CD14-positive monocyte (primary cell): ENCODE data around the gene LCN9. TPM values are rescaled to one million over a fixed set of nuclear protein-coding genes. Genes with fewer than 3 reads are reported as not detected.
A peak's percentile ranks its signal among the peaks of the same experiment; 100 is the strongest.

Experiments used
- DNase-seq, 3 donors: peaks; one replicate each; pipeline ENCODE4 v3.0.0-alpha.2; 2011 to 2022
- H2AFZ ChIP-seq: 2 replicates; pipeline ENCODE4 v1.6.0; 2012; ENCODE audit warnings: mild to moderate bottlenecking, low read depth, low read length, inconsistent platforms; ENCODE audit not compliant: insufficient read depth, poor library complexity, severe bottlenecking
- H3K27ac ChIP-seq, 2 donors: 1 replicate in 1 of 2; 2 replicates in 1 of 2; pipeline ENCODE4 v1.5.1; 2012 to 2013; ENCODE audit warnings: low read length in 2 of 2, control low read depth in 1 of 2, inconsistent platforms in 1 of 2, low read depth in 1 of 2, mild to moderate bottlenecking in 1 of 2
- H3K27me3 ChIP-seq, 2 donors: one replicate each; pipeline versions ENCODE4 v1.6.0 to v1.6.1; 2011 to 2013; ENCODE audit warnings: low read length in 2 of 2; ENCODE audit not compliant: control insufficient read depth in 2 of 2, insufficient read depth in 2 of 2
- H3K36me3 ChIP-seq, 2 donors: replicated peaks in 1 of 2; 1 replicate in 1 of 2; 2 replicates in 1 of 2; pipeline versions ENCODE4 v1.5.1 to v1.6.1; 2012 to 2013; ENCODE audit warnings: low read length in 2 of 2, control low read depth in 1 of 2, inconsistent platforms in 1 of 2, mild to moderate bottlenecking in 1 of 2; ENCODE audit not compliant: insufficient read depth in 2 of 2, control insufficient read depth in 1 of 2
- H3K4me1 ChIP-seq, 2 donors: 1 replicate in 1 of 2; 2 replicates in 1 of 2; pipeline versions ENCODE4 v1.5.1 to v1.6.1; 2012 to 2013; ENCODE audit warnings: low read length in 2 of 2, control low read depth in 1 of 2, inconsistent platforms in 1 of 2, mild to moderate bottlenecking in 1 of 2, moderate library complexity in 1 of 2; ENCODE audit not compliant: insufficient read depth in 2 of 2, control insufficient read depth in 1 of 2
- H3K4me2 ChIP-seq: replicated peaks from 2 replicates; pipeline ENCODE3; 2012; ENCODE audit warnings: low read length, moderate library complexity, mild to moderate bottlenecking; ENCODE audit not compliant: poor library complexity, severe bottlenecking; ENCODE audit errors: extremely low read depth
- H3K4me3 ChIP-seq, 3 experiments: fragments of 200-600 bp in 1 of 3; sonication (generic) in 1 of 3; replicated peaks in 1 of 3; 1 replicate in 2 of 3; 2 replicates in 1 of 3; pipeline ENCODE4 v1.5.1; 2011 to 2013; ENCODE audit warnings: low read length in 3 of 3, mild to moderate bottlenecking in 3 of 3, control low read depth in 2 of 3, low read depth in 2 of 3, inconsistent platforms in 1 of 3, moderate library complexity in 1 of 3
- H3K79me2 ChIP-seq: 2 replicates; pipeline ENCODE4 v1.6.0; 2012; ENCODE audit warnings: mild to moderate bottlenecking, control low read depth, inconsistent platforms, low read length, moderate library complexity; ENCODE audit not compliant: insufficient read depth
- H3K9ac ChIP-seq: 2 replicates; pipeline ENCODE4 v1.6.0; 2017; ENCODE audit warnings: low read length, mild to moderate bottlenecking; ENCODE audit not compliant: insufficient read depth, poor library complexity, severe bottlenecking
- H3K9me3 ChIP-seq, 2 donors: replicated peaks in 1 of 2; 1 replicate in 1 of 2; 2 replicates in 1 of 2; pipeline versions ENCODE4 v1.5.1 to v1.6.1; 2012 to 2013; ENCODE audit warnings: low read length in 2 of 2, control low read depth in 1 of 2; ENCODE audit not compliant: control insufficient read depth in 1 of 2, insufficient read depth in 1 of 2
- H4K20me1 ChIP-seq: 2 replicates; pipeline ENCODE4 v1.6.0; 2012; ENCODE audit warnings: mild to moderate bottlenecking, low read length, control low read depth, moderate library complexity; ENCODE audit not compliant: insufficient read depth
- H3K27ac Mint-ChIP-seq, 7 donors: one replicate each; pipeline ENCODE4 v1.8.0; 2020; ENCODE audit warnings: mild to moderate bottlenecking in 7 of 7, mixed read lengths in 7 of 7, moderate library complexity in 6 of 7, inconsistent platforms in 2 of 7
- H3K27me3 Mint-ChIP-seq, 3 donors: one replicate each; pipeline ENCODE4 v1.8.0; 2021 to 2022; ENCODE audit warnings: low read depth in 3 of 3, mild to moderate bottlenecking in 3 of 3, mixed read lengths in 3 of 3, moderate library complexity in 3 of 3, inconsistent platforms in 1 of 3
- H3K36me3 Mint-ChIP-seq, 2 donors: one replicate each; pipeline ENCODE4 v1.8.0; 2020; ENCODE audit warnings: mixed read lengths in 2 of 2, inconsistent platforms in 1 of 2, mild to moderate bottlenecking in 1 of 2
- H3K4me1 Mint-ChIP-seq: one replicate; pipeline ENCODE4 v1.8.0; 2020; ENCODE audit warnings: mild to moderate bottlenecking, mixed read lengths
- H3K4me3 Mint-ChIP-seq, 2 donors: one replicate each; pipeline ENCODE4 v1.8.0; 2020; ENCODE audit warnings: mild to moderate bottlenecking in 2 of 2, mixed read lengths in 2 of 2, moderate library complexity in 1 of 2
- H3K9me3 Mint-ChIP-seq, 7 donors: one replicate each; pipeline ENCODE4 v1.8.0; 2020 to 2022; ENCODE audit warnings: mixed read lengths in 7 of 7, mild to moderate bottlenecking in 6 of 7, moderate library complexity in 6 of 7, inconsistent platforms in 2 of 7
- CTCF ChIP-seq: fragments of 200-600 bp; IDR thresholded peaks from one replicate; pipeline ENCODE4 v1.8.0; 2022; ENCODE audit warnings: antibody characterized with exemption, mild to moderate bottlenecking
- WGBS: methylation state at CpG from one replicate; pipeline ENCODE4 v1.1.5; 2013; ENCODE audit warnings: missing lambda C conversion rate; ENCODE audit not compliant: insufficient coverage; 5-methylcytosine and 5-hydroxymethylcytosine counted together
- intact Hi-C, 2 donors: fragments of 100-400 bp; cut with micrococcal nuclease; formaldehyde crosslinking; loops; one replicate each; pipeline versions ENCODE4 v1.15.0 to v1.15.1; 2023
- polyA plus RNA-seq, 3 donors: library from polyadenylated mRNA; depleted of rRNA in 1 of 3; unstranded in 2 of 3; stranded (reverse) in 1 of 3; fragments of 300-500 nt in 2 of 3; fragments of >200 nt in 1 of 3; fragmentation: Illumina TruSeq in 2 of 3; gene quantifications; 1 replicate in 2 of 3; 2 replicates in 1 of 3; pipeline ENCODE4 v1.2.3, GENCODE V29; 2012 to 2021

The LCN9 gene
- polyA plus RNA-seq, 3 donors = not detected

- peaks cover 2 to 26% (median 16%) of the 10 kb centered on the region in 7 donors for H3K9me3 Mint-ChIP-seq
- H3K9me3 ChIP-seq = peaks cover 3 to 4% of the 10 kb centered on the region in 2 donors
- H3K4me3 Mint-ChIP-seq = no peak within 1 kb of the TSS
- H3K27ac Mint-ChIP-seq = peak within 1 kb of the TSS in 1 of 7 donors; percentile 7
- DNase-seq = no peak
- no peaks in the 10 kb centered on the region for H3K4me1 Mint-ChIP-seq
- H3K27me3 Mint-ChIP-seq = peaks cover 3 to 4% (median 3%) of the 10 kb centered on the region in 3 donors
- H3K4me3 ChIP-seq = no peak within 1 kb of the TSS
- 86% methylated on average over 6 of the region's 9 CpGs for WGBS
- H3K79me2 ChIP-seq = no peaks in the 10 kb centered on the region
- no peaks in the 10 kb centered on the region for H4K20me1 ChIP-seq
- intact Hi-C loops = no loop called here
- no peaks in the 10 kb centered on the region for H3K36me3 Mint-ChIP-seq
- H3K9ac ChIP-seq = no peak within 1 kb of the TSS
- H2AFZ ChIP-seq = no peak within 1 kb of the TSS
- H3K4me1 ChIP-seq = no peaks in the 10 kb centered on the region
- H3K36me3 ChIP-seq = no peaks in the 10 kb centered on the region
- H3K4me2 ChIP-seq = no peak within 1 kb of the TSS
- H3K27me3 ChIP-seq = no peaks in the 10 kb centered on the region
- no peak within 1 kb of the TSS for H3K27ac ChIP-seq
- no peak for TF ChIP-seq CTCF
These were observed 23.9 kb upstream of the LCN9 start, which contains the start of gene GLT6D1 for GRCh38 chr9:135639196-135639595. TSS of gene GLT6D1 (minus strand) at chr9:135639540. CDS start at chr9:135639187, 353 bp downstream.

GRCh38 chr9:135641047-135641446 lies 22.1 kb upstream of the LCN9 start:
- Mint-ChIP-seq H3K27ac (no peak overlapping the region), H3K9me3 (peaks cover 17 to 42% (median 32%) of the 10 kb centered on the region in 7 donors), H3K36me3 (no peaks in the 10 kb centered on the region), H3K4me3 (no peak overlapping the region), H3K4me1 (no peaks in the 10 kb centered on the region), H3K27me3 (peaks cover 1 to 2% (median 2%) of the 10 kb centered on the region in 3 donors)
- no peak overlapping the region for H2AFZ ChIP-seq
- H4K20me1 ChIP-seq = no peaks in the 10 kb centered on the region
- WGBS = 78% methylated on average over 5 of the region's 7 CpGs
- H3K27me3 ChIP-seq = no peaks in the 10 kb centered on the region
- no peaks in the 10 kb centered on the region for H3K36me3 ChIP-seq
- DNase-seq = no peak
- no peak overlapping the region for H3K9ac ChIP-seq
- H3K9me3 ChIP-seq = peaks cover 15 to 22% of the 10 kb centered on the region in 2 donors
- H3K79me2 ChIP-seq = no peaks in the 10 kb centered on the region
- H3K4me1 ChIP-seq = no peaks in the 10 kb centered on the region
- intact Hi-C loops = no loop called here
- H3K4me2 ChIP-seq = no peak overlapping the region
- H3K27ac ChIP-seq = no peak overlapping the region
- no peak for TF ChIP-seq CTCF
- no peak overlapping the region for H3K4me3 ChIP-seq
